IMR-90 (cell line): ENCODE results near the gene DHCR7. TPM values are rescaled to one million over a fixed set of nuclear protein-coding genes. Genes with fewer than 3 reads are reported as not detected.

ENCODE experiments used
- ATAC-seq: fragments of 200-7000 bp; cut with Tn5 transposase; 2 replicates; pipeline ENCODE4 v1.9.1; 2020; ENCODE audit warnings: low read depth, mild to moderate bottlenecking, moderate library complexity
- BruUV-seq: library from RNA; stranded (reverse); fragments of 400-500 nt; replicated peaks from 2 replicates; lab custom pipeline; 2021; lab: Mats Ljungman, UMichigan
- CTCF ChIA-PET: fragments of 300-600 bp; formaldehyde crosslinking; extraction: SDS; loops from one replicate; lab custom pipeline; 2021; ENCODE audit warnings: antibody characterized with exemption; lab: Yijun Ruan, JAX
- POLR2A ChIA-PET: fragments of 300-600 bp; sonication (Branson Sonifier 250); formaldehyde crosslinking; loops from one replicate; lab custom pipeline; 2022; ENCODE audit warnings: antibody characterized with exemption; ENCODE audit not compliant: unreplicated experiment; lab: Charles Lee
- DNase-seq: peaks from one replicate; pipeline ENCODE4 v3.0.0; 2013
- H2AFZ ChIP-seq: replicated peaks from 2 replicates; pipeline ENCODE3; 2013; ENCODE audit warnings: low read length, mild to moderate bottlenecking; ENCODE audit not compliant: poor library complexity
- H2AK5ac ChIP-seq: 2 replicates; pipeline ENCODE4 v1.6.1; 2013; ENCODE audit warnings: low read depth, low read length, inconsistent platforms
- H2AK9ac ChIP-seq: replicated peaks from 2 replicates; pipeline ENCODE3; 2013; ENCODE audit warnings: mild to moderate bottlenecking, low read depth, low read length, moderate library complexity; ENCODE audit not compliant: poor library complexity
- H2BK120ac ChIP-seq: 2 replicates; pipeline ENCODE4 v1.6.1; 2013; ENCODE audit warnings: low read depth, low read length, inconsistent platforms
- H2BK15ac ChIP-seq: 3 replicates; pipeline ENCODE4 v1.6.1; 2013; ENCODE audit warnings: low read depth, low read length, inconsistent platforms
- H2BK20ac ChIP-seq: 2 replicates; pipeline ENCODE4 v1.6.1; 2013; ENCODE audit warnings: low read depth, mild to moderate bottlenecking, inconsistent platforms, low read length, moderate library complexity
- H2BK5ac ChIP-seq: 2 replicates; pipeline ENCODE4 v1.6.1; 2013; ENCODE audit warnings: mild to moderate bottlenecking, low read depth, low read length, inconsistent platforms; ENCODE audit not compliant: poor library complexity, severe bottlenecking
- H3K14ac ChIP-seq: replicated peaks from 2 replicates; pipeline ENCODE4 v1.6.1; 2013; ENCODE audit warnings: low read depth, low read length, inconsistent platforms
- H3K18ac ChIP-seq: 2 replicates; pipeline ENCODE4 v1.6.1; 2013; ENCODE audit warnings: low read depth, low read length, control low read depth
- H3K23ac ChIP-seq: 2 replicates; pipeline ENCODE4 v1.6.1; 2013; ENCODE audit warnings: low read depth, low read length, inconsistent platforms
- H3K27ac ChIP-seq: 2 replicates; pipeline ENCODE4 v1.5.1; 2013; ENCODE audit warnings: mild to moderate bottlenecking, control low read depth, low read length; ENCODE audit not compliant: insufficient read depth
- H3K27me3 ChIP-seq: 2 replicates; pipeline ENCODE4 v1.6.1; 2013; ENCODE audit warnings: low read length; ENCODE audit not compliant: control insufficient read depth, insufficient read depth
- H3K36me3 ChIP-seq: 2 replicates; pipeline ENCODE4 v1.6.1; 2013; ENCODE audit warnings: low read length, mixed read lengths; ENCODE audit not compliant: control insufficient read depth, insufficient read depth
- H3K4ac ChIP-seq: 2 replicates; pipeline ENCODE4 v1.6.1; 2013; ENCODE audit warnings: low read depth, low read length, inconsistent platforms
- H3K4me1 ChIP-seq: 2 replicates; pipeline ENCODE4 v1.6.1; 2013; ENCODE audit warnings: low read length, mixed read lengths; ENCODE audit not compliant: control insufficient read depth, insufficient read depth
- H3K4me2 ChIP-seq: 2 replicates; pipeline ENCODE4 v1.6.1; 2013; ENCODE audit warnings: low read depth, mild to moderate bottlenecking, control low read depth, low read length, moderate library complexity
- H3K4me3 ChIP-seq: 2 replicates; pipeline ENCODE4 v1.5.1; 2013; ENCODE audit warnings: low read depth, mild to moderate bottlenecking, control low read depth, low read length, moderate library complexity; ENCODE audit not compliant: insufficient read depth
- H3K56ac ChIP-seq: 2 replicates; pipeline ENCODE4 v1.6.1; 2013; ENCODE audit warnings: low read length, inconsistent platforms; ENCODE audit not compliant: insufficient read depth; ENCODE audit errors: extremely low read depth
- H3K79me1 ChIP-seq, 2 experiments: 2 replicates each; pipeline ENCODE4 v1.6.1; 2013; ENCODE audit warnings: low read length in 2 of 2, inconsistent platforms in 1 of 2, low read depth in 1 of 2
- H3K9ac ChIP-seq: 2 replicates; pipeline ENCODE4 v1.6.1; 2013; ENCODE audit warnings: low read depth, low read length, control low read depth
- H3K9me1 ChIP-seq: 2 replicates; pipeline ENCODE4 v1.6.1; 2013; ENCODE audit warnings: low read length, inconsistent platforms; ENCODE audit not compliant: insufficient read depth
- H3K9me3 ChIP-seq: 2 replicates; pipeline ENCODE4 v1.6.1; 2013; ENCODE audit warnings: low read length; ENCODE audit not compliant: control insufficient read depth, insufficient read depth
- H4K20me1 ChIP-seq: 2 replicates; pipeline ENCODE4 v1.6.1; 2013; ENCODE audit warnings: low read length, inconsistent platforms; ENCODE audit not compliant: insufficient read depth
- H4K5ac ChIP-seq: 2 replicates; pipeline ENCODE4 v1.6.1; 2013; ENCODE audit warnings: mild to moderate bottlenecking, low read depth, low read length, control low read depth
- H4K8ac ChIP-seq, 2 experiments: 2 replicates each; pipeline ENCODE4 v1.6.1; 2013; ENCODE audit warnings: low read depth in 2 of 2, low read length in 2 of 2, control low read depth in 1 of 2, inconsistent platforms in 1 of 2
- H4K91ac ChIP-seq: 2 replicates; pipeline ENCODE4 v1.6.1; 2013; ENCODE audit warnings: low read depth, low read length, inconsistent platforms; ENCODE audit not compliant: insufficient read depth
- MXI1 ChIP-seq: IDR thresholded peaks from 2 replicates; pipeline ENCODE4 v1.6.1; 2012; ENCODE audit warnings: low read depth, mild to moderate bottlenecking, low read length, moderate library complexity, borderline replicate concordance
- WGBS, 2 experiments: methylation state at CpG; one replicate each; pipeline versions ENCODE4 v1.1.5 to v1.1.7; 2013; ENCODE audit warnings: missing lambda C conversion rate in 2 of 2; ENCODE audit not compliant: insufficient read length in 1 of 2; ENCODE audit errors: extremely low coverage in 2 of 2; 5-methylcytosine and 5-hydroxymethylcytosine counted together
- dilution Hi-C: fragments of 300-500 bp; cut with HindIII; formaldehyde crosslinking; loops from one replicate; pipeline ENCODE4 v1.14.3; 2018; ENCODE audit warnings: low sequenced_read_pairs; ENCODE audit not compliant: unreplicated experiment
- in situ Hi-C: fragments of 300-500 bp; cut with MboI; formaldehyde crosslinking; loops from 3 replicates; pipeline ENCODE4 v1.14.3; 2019; ENCODE audit warnings: low sequenced_read_pairs, inconsistent platforms, mixed read lengths
- intact Hi-C: fragments of 100-400 bp; cut with micrococcal nuclease; formaldehyde crosslinking; loops from 2 replicates; pipeline ENCODE4 v1.10.0; 2022
- microRNA-seq, 2 experiments: library from miRNA; stranded (forward) in 1 of 2; unstranded in 1 of 2; fragments of 10-50 nt in 1 of 2; fragments of <30 nt in 1 of 2; gene quantifications in 1 of 2; microRNA quantifications in 1 of 2; one replicate each; pipeline versions ENCODE3 to v1.1.0; 2013 to 2020; ENCODE audit not compliant: insufficient read depth in 1 of 2, insufficient read length in 1 of 2, unreplicated experiment in 1 of 2
- polyA plus RNA-seq, 3 experiments: library from polyadenylated mRNA; depleted of rRNA; stranded (reverse); fragments of >200 nt; gene quantifications; 2 replicates each; pipeline ENCODE4 v1.2.3, GENCODE V29; 2012; ENCODE audit warnings: low replicate concordance in 1 of 3
- small RNA-seq, 5 experiments: library from RNA; depleted of rRNA; stranded (forward); fragments of <200 nt; gene quantifications; one replicate each; pipeline ENCODE3, GENCODE V24; 2012
- total RNA-seq: library from RNA; depleted of rRNA; stranded (reverse); fragments of >200 nt; gene quantifications from 2 replicates; pipeline ENCODE4 v1.2.3, GENCODE V29; 2012; rRNA removed

DHCR7 gene
- total and polyA plus RNA-seq, 2 of the 4 experiments (the other 2 are of a cell fraction): 22.0 to 43.3 TPM

- Histone ChIP-seq H4K8ac (no peak overlapping the region), H3K4me2 (no peak overlapping the region), H2AK9ac (no peak overlapping the region), H3K56ac (no peak overlapping the region), H3K79me1 (no peaks in the 10 kb centered on the region), H2BK20ac (no peak overlapping the region), H3K23ac (no peak overlapping the region), H3K9me3 (peaks cover 17% of the 10 kb centered on the region; the same call in 1 of the 2 replicates), H2BK15ac (no peak overlapping the region), H3K14ac (no peak overlapping the region), H3K9me1 (no peaks in the 10 kb centered on the region), H3K36me3 (no peaks in the 10 kb centered on the region), H3K4me3 (no peak overlapping the region), H3K4ac (no peak overlapping the region), H3K27me3 (peaks cover 34% of the 10 kb centered on the region), H3K18ac (no peak overlapping the region), H4K91ac (no peak overlapping the region), H2AFZ (no peak overlapping the region), H2BK5ac (no peak overlapping the region), H2BK120ac (no peak overlapping the region), H2AK5ac (no peak overlapping the region), H4K5ac (no peak overlapping the region), H3K4me1 (no peaks in the 10 kb centered on the region), H4K20me1 (no peaks in the 10 kb centered on the region), H3K9ac (no peak overlapping the region), H3K27ac (no peak overlapping the region)
- CTCF ChIA-PET: no interaction called here
- no peak for DNase-seq
- POLR2A ChIA-PET: no interaction called here
- intact Hi-C loops (no loop called here), in situ Hi-C loops (no loop called here), dilution Hi-C loops (no loop called here)
- no peak for TF ChIP-seq MXI1
- no TSS peak for BruUV-seq
- no peak for ATAC-seq
- WGBS, 2 experiments: no CpG with 5 or more reads among the region's 8 CpGs
These were observed 63.6 kb downstream of the DHCR7 start for GRCh38 chr11:71384561-71384960.

Small RNA genes lying within 50 kb of the gene (microRNA-seq; reads per million reads assigned to microRNA genes)
- gene MIR6754: 0 to 0.37 reads per million in 2 experiments

Small RNA genes lying within 50 kb of the gene (small RNA-seq; reads per million reads assigned to genes)
- gene MIR6754: 0 reads per million in 5 experiments

Other genes with a start within 250 kb of the DHCR7 start
- gene SHANK2, start 195.8 kb downstream of the DHCR7 start, total RNA-seq: 0.83 and 1.6 TPM in 2 replicates
- gene SHANK2, start 195.8 kb downstream of the DHCR7 start, polyA plus RNA-seq (2012; rRNA removed): 2.2 and 2.8 TPM in 2 replicates
- 59.2 and 70.4 TPM in 2 replicates for gene NADSYN1, start 4.8 kb upstream of the DHCR7 start, total RNA-seq
- 63.7 and 69.5 TPM in 2 replicates for gene NADSYN1, start 4.8 kb upstream of the DHCR7 start, polyA plus RNA-seq (2012; rRNA removed)
- not detected in 2 replicates for gene KRTAP5-7, start 78.9 kb upstream of the DHCR7 start, total RNA-seq
- not detected in 2 replicates for gene KRTAP5-7, start 78.9 kb upstream of the DHCR7 start, polyA plus RNA-seq (2012; rRNA removed)
- not detected in 2 replicates for gene KRTAP5-8, start 89.6 kb upstream of the DHCR7 start, total RNA-seq
- 0.07 TPM in 1 of 2 replicates, not detected in the other for gene KRTAP5-8, start 89.6 kb upstream of the DHCR7 start, polyA plus RNA-seq (2012; rRNA removed)
- not detected in 2 replicates for gene KRTAP5-9, start 100.0 kb upstream of the DHCR7 start, total RNA-seq
- 0.09 TPM in 1 of 2 replicates, not detected in the other for gene KRTAP5-9, start 100.0 kb upstream of the DHCR7 start, polyA plus RNA-seq (2012; rRNA removed)
- gene KRTAP5-10, start 117.2 kb upstream of the DHCR7 start, total RNA-seq: not detected in 2 replicates
- gene KRTAP5-10, start 117.2 kb upstream of the DHCR7 start, polyA plus RNA-seq (2012; rRNA removed): not detected in 2 replicates
- not detected in 2 replicates for gene KRTAP5-11, start 134.5 kb upstream of the DHCR7 start, total RNA-seq
- not detected in 2 replicates for gene KRTAP5-11, start 134.5 kb upstream of the DHCR7 start, polyA plus RNA-seq (2012; rRNA removed)